NCI-H2081 (cell line): ENCODE data around the gene PRIMA1.

Experiments
- DNase-seq, 2 experiments: peaks; one replicate each; lab custom pipeline; 2025; lab: John Stamatoyannopoulos, UW

Gene PRIMA1

DNA sequence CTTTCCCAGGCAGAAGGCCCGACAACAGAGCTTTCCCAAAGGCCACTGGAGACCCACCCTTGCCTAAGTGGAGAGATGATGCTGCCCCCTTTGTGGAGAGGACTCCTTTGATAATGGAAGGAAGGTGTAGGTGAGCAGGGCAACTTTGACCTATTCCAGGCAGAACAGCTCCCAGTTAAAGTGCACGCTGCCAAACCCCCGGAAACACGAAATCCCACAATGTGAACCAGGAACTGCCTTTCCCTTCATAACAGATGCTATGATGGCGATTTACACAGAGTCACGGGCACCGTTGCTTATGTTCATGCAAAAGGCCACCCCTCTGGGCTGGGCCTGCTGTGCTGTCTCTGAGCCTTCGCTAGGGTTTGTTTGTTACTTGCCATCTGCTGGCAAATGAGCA is 34.6 kb downstream of the PRIMA1 start:
- DNase-seq: no peak

DNA sequence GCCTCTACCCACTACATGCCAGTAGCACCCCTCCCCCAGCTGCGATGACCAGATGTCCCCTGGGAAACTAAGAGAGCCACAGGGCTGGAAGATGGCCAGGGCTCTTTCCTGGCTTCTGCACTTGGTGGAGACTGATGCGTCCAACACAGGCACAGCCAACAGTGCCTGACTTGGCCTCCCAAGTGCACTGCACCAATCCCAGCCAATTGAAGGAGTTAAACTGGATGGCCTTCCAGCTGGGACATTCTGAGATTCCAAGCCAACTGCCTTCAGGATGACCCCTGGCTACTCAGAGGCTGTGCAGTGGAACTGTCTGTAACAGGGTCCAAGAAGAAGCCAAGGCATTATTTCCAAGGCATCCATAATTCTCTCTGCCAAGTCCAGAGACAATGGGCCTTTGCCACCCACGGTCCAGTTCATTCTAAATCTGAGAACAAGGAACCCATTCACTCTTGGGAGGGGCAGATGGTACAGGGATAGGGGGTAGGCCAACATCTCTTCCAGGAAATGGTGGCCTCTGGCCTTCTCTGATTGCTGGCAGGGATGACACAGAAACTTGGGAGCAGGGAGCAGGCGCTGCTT is 35.2 kb downstream of the PRIMA1 start:
- no peak for DNase-seq

DNA sequence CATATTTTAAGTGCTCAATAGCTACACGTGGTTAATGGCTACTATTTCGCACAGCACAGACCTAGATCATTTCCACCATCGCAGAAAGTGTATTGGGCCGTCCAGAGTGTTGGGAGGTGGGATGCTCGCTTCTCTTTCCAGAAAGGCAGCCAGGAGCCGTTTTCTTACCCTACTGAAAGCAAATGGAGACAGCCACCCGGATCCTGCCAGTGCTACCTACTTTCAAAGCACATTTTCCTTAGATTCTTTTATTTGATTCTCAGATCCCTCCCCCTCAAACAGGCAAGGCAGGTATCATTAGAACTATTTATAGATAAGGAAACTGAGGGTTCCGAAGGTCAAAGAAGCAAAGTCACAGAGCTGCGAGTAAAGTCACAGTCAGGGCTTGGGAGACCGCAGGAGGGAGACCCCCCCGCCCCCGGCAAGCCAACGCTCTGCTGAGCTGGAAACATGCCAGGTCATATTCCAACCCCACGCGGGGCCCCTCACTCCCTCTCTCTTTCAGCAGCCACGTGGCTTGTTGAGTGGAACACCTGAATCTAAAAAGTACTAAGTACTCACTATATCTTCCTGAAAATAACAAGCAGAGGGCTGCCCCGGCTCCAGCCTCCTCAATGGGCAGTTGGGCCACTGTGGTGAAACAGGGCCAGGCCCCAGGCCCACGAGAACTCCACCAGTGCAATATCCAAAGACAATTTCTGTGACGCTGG is 36.2 kb downstream of the PRIMA1 start:
- DNase-seq: no peak

DNA sequence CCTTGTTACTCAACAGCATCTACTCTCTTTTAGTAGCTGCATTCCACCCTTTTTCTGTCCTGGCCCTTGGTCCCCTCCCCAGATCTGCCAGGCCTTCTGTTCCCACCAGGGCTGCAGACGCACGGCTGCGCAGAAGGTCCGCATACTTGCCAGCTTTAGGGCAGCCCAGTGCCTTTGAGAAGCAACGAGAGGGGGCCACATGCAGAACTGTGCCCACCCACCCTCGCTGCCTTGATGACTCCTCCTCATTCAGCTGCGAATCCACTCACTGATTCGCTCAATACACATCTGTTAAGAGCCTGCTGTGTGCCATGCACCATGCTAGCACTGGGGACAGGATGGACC is 39.2 kb downstream of the PRIMA1 start:
- DNase-seq: no peak

DNA sequence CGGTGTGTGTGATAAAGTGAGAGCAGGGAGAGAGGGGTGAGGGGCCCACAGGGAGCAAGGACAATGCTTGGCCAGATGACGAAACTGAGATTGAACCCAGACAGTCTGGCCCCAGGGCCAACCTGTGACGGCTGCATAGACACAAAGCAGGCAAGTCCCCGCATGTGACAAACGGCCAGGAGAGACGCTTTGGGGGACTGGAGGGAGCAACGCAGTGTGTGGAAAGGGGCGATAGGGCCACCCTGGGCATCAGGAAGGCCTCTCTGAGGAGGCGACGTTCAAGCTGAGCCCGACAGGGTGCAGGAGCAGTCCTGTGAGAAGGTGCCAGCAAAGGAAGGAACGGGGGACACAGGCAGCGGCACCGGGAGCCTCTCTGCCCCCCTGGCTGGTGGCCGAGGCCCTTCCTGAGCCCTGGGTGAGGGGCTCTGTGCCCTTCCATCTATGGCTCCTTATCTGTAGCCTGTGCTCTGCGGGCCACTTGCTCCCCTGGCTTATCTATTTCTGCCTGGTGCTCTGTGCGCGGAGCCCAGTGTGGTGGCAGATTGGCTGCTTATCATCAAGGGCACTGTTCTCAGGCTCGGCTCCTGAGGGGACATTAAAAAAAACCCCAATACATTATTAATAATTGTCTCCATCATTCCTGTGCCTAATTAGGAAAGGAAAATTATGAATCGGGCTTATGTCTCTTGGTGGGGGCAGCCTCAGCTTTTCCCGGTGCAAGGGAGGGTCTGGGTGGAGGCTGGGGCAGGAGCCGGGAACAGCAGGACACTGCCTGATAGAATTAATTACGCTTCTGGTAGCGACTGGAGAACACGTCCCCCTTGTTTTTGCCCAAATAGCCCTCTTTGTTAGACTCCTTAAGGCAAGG is 39.8 kb downstream of the PRIMA1 start:
- DNase-seq: no peak

DNA sequence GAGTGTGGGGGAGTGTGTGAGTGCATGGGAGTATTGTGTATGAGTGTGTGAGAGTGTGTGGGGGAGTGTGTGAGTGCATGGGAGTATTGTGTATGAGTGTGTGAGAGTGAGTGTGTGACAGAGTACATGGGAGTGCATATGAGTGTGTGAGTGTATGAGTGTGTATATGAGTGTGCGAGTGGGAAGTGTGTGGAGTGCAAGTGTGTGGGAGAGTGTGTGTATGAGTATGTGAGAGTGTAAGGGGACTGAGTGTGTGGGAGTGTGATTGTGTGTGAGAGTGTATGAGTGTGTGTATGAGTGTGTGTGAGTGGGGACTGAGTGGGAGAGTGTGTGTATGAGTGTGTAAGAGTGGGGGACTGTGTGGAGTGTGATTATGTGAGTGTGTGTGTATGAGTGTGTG is 40.7 kb downstream of the PRIMA1 start:
- DNase-seq: no peak

DNA sequence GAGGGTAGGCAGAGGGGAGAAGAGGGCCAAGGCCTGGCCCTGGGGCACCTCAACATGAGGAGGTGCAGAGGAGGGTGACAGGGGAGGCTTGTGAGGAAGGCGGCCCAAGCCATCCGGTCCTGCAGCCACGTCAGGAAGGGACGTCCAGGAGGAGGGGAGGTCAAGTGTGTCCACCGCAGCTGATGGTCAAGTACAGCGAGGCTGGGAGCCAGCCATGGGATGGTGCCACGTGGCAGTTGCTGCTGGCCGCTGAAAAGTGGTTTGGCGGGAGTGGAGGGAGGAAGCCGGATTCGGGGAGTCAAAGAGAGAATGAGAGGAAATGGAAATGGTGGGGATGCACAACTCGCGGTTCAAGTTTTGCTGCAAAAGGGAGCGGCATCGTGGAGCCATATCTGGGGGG is 41.2 kb downstream of the PRIMA1 start:
- no peak for DNase-seq

DNA sequence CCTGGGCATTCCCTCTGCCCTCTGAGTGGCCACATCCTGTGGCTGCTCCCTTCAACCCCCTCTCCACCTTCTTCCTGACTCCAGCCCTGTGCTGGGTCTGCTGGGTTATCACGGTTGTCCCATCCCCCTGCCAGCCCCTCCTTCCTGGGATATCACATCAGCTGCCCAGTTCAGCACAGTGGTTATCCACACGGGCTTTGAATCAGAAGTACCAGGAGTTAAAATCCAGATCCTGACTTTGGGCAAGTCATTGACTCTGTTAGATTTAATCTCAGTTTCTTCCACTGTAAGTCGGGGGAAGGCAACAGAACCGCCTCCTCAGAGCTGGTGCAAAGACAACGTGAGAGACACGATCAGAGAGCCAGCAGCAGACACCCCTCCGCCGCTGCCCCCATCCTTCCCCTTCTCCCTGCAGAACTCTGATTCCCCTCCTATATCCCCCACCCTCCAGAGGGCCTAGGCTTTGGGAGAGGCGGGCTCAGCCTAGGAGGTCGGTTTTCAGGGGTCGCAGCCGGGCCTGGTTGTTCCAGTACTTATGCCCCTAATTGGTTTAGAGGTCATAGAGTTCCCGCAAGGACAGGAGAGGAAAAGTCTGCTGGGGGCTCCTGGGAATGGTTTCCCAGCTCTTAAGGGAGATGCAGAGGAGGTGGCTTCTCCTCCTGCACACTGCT is 42.5 kb downstream of the PRIMA1 start:
- no peak for DNase-seq

DNA sequence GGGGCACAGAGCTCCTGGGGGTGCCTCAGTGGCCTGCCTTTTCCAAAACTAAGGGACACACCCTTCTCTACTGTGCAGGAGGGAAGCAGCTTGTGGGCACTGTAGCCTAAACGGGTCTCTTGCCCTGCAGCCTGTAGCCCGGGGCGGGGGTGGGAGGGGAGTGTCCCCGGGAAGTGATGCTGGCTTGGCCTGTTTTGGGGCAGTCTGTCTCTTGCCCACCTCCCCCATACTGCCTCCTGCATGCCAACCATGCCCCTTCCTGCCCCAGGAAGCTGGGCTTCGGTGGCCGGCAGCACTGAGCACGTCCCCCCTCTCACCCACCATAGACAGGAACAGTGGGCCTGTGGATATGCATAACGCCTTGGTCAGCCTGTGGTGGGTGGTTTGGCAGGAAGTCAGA is 43.4 kb downstream of the PRIMA1 start:
- DNase-seq: no peak

DNA sequence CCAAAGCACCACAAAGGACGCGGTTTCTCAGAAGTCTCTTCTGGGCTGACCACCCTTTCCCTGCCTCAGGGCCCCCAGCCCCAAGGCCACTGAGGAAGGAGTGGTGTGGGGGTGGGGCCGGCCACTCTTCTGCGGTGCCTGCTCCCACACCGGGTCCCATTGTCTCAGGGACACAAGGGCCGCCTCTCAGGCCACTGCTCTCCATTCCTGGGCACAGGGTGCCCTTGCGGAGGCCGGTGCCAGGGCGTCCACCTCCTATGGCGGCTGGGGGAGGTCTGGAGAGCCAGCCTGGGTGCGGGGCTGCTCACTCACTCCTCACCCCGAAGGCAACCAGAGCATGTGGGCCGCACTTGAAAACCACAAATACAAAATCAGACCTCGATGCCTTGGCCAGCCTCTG is 44.1 kb downstream of the PRIMA1 start:
- DNase-seq: no peak

DNA sequence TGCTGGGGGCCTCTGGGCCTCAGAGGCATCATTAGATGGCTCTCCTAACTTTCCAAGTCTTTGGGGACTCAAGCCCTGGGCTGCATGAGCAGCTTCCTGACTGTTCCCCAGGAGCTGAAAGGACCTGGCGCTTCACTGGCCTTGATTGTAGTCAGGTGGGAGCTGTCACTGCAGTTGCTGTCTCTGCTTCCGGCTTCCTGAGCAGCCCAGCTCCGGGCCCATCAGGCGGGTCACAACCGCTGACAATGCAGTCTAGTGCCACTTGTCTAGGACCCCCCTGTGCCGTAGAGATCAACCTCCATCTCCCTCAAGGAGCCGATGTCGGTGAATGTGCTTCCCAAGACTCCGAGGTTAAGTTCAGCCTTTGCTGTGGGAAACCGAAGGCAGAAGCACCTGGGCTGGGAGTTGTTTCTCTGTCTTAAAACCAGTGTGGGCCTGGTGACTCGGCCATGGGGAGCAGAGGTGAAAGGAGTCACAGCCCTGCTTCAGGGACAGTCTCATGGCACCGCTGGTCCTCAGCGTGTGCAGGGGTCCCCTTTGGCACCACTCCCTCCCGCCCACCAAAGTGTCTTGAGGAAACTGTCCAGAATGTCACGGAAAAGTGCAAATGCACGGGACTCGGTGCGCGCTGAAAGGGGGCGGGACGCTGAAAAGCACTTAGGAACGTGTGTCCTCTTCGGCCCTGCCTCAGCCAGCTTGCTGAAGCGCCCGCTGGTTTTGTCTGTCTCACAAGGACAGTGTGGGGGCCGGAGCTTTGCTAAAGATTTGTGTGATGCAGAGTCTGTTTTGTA is 44.8 kb downstream of the PRIMA1 start:
- DNase-seq: no peak

DNA sequence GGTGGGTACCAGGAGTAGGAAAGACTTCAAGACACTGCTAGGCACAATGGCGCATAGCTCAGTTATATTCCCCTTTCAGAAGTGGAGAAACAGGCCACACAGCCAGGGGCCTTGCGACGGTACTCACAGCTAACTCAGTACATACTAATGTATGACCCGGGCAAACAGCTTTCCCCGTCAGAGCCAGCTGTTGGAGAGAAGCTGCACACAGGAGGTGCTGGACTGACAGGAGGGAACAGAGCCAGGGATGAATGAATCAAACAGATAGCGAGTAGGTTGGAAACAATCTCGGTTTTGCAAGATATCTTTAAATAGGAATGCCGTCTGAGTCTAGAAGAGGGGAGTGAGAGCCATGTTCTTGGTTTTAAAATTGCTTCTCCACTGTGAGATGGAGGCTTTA is 45.5 kb downstream of the PRIMA1 start:
- DNase-seq: no peak

DNA sequence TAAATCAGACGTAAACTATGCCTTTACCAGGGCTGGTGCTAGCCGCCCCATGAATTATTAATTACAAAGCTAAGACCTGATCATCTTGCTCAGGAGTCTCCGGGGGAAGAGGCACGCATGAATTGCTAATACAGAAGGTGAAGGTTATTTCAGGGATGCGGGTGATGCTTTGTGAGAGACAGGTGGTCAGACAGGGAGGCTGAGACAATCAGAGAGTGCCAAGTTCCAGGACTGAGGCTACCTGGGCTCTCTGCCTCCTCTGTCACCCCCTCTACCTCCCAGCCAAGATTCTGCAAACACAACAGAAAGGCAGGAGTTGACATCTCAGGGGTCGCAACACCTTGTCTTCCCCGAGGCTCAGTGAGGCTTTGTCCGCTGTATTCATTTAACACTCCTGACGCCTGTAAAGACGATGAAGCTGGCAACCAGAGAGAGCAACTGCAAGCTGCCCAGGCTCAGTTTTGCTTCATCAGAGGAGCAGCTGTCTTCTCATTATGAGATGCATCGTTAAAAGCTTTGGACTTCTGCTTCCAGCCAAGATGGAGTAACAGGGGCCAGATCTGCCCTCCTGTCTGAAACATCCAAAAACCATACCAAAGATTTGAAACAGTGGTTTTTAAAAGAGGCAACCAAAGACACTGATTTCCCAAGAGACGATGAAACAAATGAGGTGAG is 46.6 kb downstream of the PRIMA1 start:
- DNase-seq: no peak

DNA sequence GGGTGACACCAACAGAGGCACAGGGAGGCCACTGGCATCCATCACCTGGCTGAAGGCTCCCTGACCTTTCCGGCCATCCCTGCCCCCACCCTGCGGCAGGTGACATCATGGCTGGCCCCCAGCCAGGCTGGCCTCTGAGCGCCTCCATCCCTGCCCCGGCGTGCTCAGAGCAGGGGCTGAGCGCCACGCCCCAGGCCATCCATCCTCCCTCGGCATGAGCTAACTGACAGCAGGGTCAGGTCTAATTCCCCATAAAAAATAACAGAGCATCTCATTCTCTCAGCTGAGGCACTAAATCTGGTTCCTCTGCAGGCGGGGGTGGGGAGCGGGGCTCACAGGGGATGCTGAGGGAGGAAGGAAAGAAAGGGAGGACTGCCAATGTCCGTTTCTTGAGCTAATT is 50.7 kb downstream of the PRIMA1 start:
- DNase-seq: no peak

DNA sequence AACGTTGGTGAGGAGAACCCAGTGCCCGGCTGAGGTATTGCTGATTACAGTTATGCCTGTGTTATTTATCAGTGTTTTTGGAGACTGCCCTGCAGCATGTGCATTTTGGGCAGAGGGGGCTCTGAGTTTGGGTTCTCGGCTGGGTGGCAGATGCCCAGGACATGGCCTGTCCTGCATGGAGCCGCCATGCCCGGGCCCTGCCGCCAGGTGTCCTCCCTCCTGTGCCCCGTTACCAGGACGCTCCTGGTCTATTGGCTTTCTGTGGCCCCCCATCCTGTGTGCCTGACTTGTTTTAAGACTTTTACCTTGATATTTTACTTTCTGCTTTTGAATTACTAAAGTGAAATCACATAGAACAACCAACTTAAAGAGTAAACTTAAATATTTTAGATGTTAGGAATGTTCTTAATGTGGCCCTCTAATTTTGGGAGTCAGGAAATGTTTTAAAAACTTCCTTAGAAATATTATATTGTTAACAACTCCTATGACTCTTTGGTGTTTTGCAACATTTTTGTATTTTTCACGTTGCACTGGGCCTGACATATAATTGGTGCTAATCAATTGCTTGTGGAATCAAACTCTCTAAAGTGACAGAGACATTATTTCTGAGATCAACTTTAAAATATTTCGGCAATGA is 51.8 kb downstream of the PRIMA1 start:
- DNase-seq: no peak

DNA sequence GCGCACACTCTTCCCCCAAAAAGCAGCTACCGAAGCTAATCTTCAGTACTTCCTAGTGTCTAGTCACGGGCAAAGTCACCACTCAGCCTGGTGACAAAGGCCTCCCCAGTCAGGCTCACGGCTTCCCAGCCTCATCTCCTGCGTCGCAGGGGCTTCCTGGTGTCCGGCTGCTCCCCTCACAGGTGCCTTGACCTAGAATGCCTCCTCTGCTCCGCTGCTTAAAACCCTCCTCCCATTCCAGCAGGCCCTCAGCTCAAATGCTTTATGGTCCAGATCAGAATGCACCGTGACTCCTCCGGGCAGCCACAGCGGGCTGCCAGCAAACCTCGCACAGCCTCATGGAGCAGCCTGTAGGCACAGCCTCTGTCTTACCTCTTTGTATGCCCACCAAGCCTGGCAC is 53.1 kb downstream of the PRIMA1 start:
- no peak for DNase-seq

DNA sequence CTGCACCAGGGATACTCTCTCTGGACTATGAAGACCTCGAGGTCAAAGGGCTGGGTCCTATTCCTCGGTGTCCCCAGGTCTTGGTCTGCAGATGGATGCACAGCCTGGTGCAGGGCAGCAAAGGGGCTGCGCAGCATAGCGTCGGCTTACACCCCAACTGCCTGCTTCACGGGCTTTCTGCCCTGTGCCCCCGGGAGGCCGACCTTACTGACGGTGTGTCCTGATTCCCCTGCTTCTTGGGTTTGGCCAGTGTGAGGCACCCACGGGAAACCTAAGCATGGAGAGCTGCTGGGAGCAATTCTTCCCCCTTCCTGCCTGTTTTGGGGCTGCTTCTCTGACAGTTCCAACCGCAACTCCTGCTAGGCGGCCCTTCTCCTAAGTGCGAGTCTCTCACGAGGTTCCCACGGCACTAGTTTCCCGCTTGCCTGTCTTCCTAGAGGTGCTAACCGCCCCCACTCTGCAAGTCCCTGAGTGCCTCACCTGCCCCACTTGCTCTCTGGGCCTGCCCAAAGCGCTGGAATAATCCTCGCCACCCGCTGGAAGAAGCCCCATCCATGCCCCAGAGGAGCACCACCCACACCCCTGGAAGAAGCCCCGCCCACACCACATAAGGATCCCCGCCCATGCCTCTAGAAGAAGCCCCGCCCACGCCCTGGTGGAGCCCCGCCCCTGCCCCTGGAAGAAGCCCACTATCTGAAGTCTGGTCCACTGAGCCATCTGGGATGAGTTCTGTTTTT is 54.0 kb downstream of the PRIMA1 start:
- no peak for DNase-seq

DNA sequence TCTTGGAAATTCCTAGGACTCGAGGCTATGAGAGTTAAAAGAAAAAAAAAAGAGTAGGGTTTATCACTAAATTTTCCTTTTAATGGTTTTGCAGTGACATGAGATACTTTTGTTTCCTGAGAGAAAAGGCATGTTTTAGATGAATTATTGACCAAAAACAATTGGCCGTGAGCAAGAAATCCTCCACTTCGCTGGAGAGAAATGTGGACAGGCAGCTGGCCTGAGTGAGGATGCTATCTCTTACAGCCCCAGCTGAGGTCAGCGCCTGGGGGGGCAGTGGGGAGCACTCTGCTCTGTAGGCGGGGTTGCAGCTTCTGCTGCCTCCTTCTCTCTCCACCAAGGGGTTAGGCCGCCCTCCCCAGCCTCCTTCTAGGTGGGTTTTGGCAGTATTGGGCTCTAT is 54.7 kb downstream of the PRIMA1 start:
- no peak for DNase-seq

DNA sequence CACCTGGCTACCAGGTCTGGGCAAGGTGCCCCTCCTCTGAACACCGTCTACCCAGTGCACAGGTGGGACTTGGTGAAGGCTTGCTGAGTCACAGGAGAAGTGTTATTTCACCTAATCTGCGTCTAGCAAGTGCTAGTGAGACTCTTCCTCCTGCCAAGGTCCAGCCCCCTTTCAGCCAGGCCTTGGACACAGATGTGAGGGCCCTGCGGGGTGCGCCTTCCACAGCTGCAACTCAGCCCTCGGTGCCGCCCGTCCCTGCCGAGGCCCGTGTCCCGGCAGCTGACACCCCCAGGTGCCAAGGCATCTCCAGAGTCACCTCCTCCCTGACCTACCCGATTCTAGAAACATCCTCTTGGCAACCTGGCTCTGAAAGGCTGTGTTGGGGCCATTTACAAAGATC is 55.1 kb downstream of the PRIMA1 start:
- DNase-seq: no peak

DNA sequence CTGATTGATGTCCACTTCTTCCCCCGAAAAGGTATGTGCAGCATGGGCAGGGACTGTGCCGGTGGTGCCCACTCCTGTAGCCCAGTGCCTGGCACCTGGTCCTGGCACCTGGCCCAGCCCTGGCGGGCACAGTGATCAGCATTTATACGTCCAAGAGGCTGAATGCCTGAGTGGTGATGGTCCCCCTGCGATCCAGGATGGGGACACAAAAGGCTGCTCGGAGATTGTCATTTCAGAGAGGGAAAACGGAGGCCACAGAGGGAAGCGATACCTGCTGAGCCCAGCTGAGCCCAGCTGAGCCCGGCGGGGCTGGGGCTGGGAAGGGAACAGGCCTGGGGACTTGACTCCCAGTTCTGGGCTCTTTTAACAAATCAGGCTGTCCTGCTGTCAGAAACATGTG is 55.8 kb downstream of the PRIMA1 start:
- no peak for DNase-seq
